GM23338 (cell line): ENCODE data around the gene PLA2G12A.

ENCODE experiments used
- CREB1 ChIP-seq: fragments of 250-450 bp; sonication (Bioruptor Pico); IDR thresholded peaks from 2 replicates; pipeline ENCODE4 v1.5.0; 2020; ENCODE audit warnings: low read depth, mild to moderate bottlenecking, moderate library complexity
- EZH2 ChIP-seq: fragments of 200-600 bp; sonication (generic); IDR thresholded peaks from one replicate; pipeline ENCODE4 v1.8.0; 2017; ENCODE audit warnings: antibody characterized with exemption, mild to moderate bottlenecking, low read depth; ENCODE audit not compliant: unreplicated experiment
- EZH2phosphoT487 ChIP-seq: fragments of 200-600 bp; sonication (generic); IDR thresholded peaks from one replicate; pipeline ENCODE4 v1.8.1; 2018; ENCODE audit warnings: antibody characterized with exemption; ENCODE audit not compliant: unreplicated experiment
- JUNB ChIP-seq: IDR thresholded peaks from one replicate; pipeline ENCODE4 v1.6.1; 2016; ENCODE audit warnings: antibody characterized with exemption; ENCODE audit not compliant: unreplicated experiment
- NANOG ChIP-seq: IDR thresholded peaks from 2 replicates; pipeline ENCODE4 v1.6.1; 2016; ENCODE audit warnings: antibody characterized with exemption, borderline replicate concordance
- POLR2AphosphoS5 ChIP-seq: IDR thresholded peaks from 2 replicates; pipeline ENCODE4 v1.6.1; 2016; ENCODE audit warnings: antibody characterized with exemption, low read depth
- STAT1 ChIP-seq: IDR thresholded peaks from one replicate; pipeline ENCODE4 v1.6.1; 2016; ENCODE audit warnings: antibody characterized with exemption; ENCODE audit not compliant: unreplicated experiment
- ZNF114 ChIP-seq: fragments of 250-450 bp; sonication (Bioruptor Pico); IDR thresholded peaks from 2 replicates; pipeline ENCODE4 v1.5.0; 2020; ENCODE audit warnings: mild to moderate bottlenecking, moderate library complexity
- TF ChIP-seq, protein P1 (sequence below), 2 experiments: fragments of 200-600 bp in 1 of 2; sonication (generic) in 1 of 2; conservative IDR thresholded peaks; 2 replicates each; pipeline versions ENCODE4 v1.5.1 to v1.6.1; 2016 to 2017; ENCODE audit warnings: antibody characterized with exemption in 2 of 2, low read depth in 2 of 2, mild to moderate bottlenecking in 2 of 2, moderate library complexity in 1 of 2
- TF ChIP-seq, protein P2 (sequence below): IDR thresholded peaks from one replicate; pipeline ENCODE4 v1.6.1; 2018; ENCODE audit warnings: antibody characterized with exemption; ENCODE audit not compliant: unreplicated experiment
- TF ChIP-seq, protein P3 (sequence below): IDR thresholded peaks from 2 replicates; pipeline ENCODE4 v1.6.1; 2016; ENCODE audit warnings: antibody characterized with exemption
- TF ChIP-seq, protein P4 (sequence below): fragments of 250-450 bp; sonication (Bioruptor Pico); IDR thresholded peaks from 2 replicates; pipeline ENCODE4 v1.5.0; 2020; ENCODE audit warnings: mild to moderate bottlenecking, moderate library complexity

DNA sequence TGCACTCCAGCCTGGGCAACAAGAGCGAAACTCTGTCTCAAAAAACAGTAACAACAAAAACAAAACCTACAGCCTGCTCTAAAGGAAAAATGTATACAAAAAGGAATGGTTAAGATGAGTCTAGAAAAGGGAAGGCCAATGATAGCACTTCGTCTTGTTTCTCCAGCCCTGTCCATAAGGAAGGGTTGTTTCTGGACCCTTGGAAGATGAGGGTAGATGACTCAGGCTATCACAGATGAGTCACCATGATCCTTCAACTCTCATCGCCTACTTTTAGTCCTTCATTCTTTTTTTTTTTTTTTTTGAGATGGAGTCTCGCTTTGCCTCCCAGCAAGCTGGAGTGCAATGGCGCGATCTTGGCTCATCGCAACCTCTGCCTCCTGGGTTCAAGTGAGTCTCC, 8.8 kb downstream of the PLA2G12A start:
- TF ChIP-seq, protein P1, sequence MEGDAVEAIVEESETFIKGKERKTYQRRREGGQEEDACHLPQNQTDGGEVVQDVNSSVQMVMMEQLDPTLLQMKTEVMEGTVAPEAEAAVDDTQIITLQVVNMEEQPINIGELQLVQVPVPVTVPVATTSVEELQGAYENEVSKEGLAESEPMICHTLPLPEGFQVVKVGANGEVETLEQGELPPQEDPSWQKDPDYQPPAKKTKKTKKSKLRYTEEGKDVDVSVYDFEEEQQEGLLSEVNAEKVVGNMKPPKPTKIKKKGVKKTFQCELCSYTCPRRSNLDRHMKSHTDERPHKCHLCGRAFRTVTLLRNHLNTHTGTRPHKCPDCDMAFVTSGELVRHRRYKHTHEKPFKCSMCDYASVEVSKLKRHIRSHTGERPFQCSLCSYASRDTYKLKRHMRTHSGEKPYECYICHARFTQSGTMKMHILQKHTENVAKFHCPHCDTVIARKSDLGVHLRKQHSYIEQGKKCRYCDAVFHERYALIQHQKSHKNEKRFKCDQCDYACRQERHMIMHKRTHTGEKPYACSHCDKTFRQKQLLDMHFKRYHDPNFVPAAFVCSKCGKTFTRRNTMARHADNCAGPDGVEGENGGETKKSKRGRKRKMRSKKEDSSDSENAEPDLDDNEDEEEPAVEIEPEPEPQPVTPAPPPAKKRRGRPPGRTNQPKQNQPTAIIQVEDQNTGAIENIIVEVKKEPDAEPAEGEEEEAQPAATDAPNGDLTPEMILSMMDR (conservative IDR thresholded peaks at IDR 0.05; ENCODE audit: low read depth in 2 of 2) = no peak
- TF ChIP-seq CREB1 (CRISPR knock-in tag) (no peak), ZNF114 (CRISPR knock-in tag) (no peak), EZH2phosphoT487 (no peak), POLR2AphosphoS5 (no peak), EZH2 (no peak), STAT1 (no peak), JUNB (no peak), NANOG (no peak)
- TF ChIP-seq, protein P2, sequence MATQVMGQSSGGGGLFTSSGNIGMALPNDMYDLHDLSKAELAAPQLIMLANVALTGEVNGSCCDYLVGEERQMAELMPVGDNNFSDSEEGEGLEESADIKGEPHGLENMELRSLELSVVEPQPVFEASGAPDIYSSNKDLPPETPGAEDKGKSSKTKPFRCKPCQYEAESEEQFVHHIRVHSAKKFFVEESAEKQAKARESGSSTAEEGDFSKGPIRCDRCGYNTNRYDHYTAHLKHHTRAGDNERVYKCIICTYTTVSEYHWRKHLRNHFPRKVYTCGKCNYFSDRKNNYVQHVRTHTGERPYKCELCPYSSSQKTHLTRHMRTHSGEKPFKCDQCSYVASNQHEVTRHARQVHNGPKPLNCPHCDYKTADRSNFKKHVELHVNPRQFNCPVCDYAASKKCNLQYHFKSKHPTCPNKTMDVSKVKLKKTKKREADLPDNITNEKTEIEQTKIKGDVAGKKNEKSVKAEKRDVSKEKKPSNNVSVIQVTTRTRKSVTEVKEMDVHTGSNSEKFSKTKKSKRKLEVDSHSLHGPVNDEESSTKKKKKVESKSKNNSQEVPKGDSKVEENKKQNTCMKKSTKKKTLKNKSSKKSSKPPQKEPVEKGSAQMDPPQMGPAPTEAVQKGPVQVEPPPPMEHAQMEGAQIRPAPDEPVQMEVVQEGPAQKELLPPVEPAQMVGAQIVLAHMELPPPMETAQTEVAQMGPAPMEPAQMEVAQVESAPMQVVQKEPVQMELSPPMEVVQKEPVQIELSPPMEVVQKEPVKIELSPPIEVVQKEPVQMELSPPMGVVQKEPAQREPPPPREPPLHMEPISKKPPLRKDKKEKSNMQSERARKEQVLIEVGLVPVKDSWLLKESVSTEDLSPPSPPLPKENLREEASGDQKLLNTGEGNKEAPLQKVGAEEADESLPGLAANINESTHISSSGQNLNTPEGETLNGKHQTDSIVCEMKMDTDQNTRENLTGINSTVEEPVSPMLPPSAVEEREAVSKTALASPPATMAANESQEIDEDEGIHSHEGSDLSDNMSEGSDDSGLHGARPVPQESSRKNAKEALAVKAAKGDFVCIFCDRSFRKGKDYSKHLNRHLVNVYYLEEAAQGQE = no peak
- TF ChIP-seq, protein P3, sequence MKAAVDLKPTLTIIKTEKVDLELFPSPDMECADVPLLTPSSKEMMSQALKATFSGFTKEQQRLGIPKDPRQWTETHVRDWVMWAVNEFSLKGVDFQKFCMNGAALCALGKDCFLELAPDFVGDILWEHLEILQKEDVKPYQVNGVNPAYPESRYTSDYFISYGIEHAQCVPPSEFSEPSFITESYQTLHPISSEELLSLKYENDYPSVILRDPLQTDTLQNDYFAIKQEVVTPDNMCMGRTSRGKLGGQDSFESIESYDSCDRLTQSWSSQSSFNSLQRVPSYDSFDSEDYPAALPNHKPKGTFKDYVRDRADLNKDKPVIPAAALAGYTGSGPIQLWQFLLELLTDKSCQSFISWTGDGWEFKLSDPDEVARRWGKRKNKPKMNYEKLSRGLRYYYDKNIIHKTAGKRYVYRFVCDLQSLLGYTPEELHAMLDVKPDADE = no peak
- TF ChIP-seq, protein P4, sequence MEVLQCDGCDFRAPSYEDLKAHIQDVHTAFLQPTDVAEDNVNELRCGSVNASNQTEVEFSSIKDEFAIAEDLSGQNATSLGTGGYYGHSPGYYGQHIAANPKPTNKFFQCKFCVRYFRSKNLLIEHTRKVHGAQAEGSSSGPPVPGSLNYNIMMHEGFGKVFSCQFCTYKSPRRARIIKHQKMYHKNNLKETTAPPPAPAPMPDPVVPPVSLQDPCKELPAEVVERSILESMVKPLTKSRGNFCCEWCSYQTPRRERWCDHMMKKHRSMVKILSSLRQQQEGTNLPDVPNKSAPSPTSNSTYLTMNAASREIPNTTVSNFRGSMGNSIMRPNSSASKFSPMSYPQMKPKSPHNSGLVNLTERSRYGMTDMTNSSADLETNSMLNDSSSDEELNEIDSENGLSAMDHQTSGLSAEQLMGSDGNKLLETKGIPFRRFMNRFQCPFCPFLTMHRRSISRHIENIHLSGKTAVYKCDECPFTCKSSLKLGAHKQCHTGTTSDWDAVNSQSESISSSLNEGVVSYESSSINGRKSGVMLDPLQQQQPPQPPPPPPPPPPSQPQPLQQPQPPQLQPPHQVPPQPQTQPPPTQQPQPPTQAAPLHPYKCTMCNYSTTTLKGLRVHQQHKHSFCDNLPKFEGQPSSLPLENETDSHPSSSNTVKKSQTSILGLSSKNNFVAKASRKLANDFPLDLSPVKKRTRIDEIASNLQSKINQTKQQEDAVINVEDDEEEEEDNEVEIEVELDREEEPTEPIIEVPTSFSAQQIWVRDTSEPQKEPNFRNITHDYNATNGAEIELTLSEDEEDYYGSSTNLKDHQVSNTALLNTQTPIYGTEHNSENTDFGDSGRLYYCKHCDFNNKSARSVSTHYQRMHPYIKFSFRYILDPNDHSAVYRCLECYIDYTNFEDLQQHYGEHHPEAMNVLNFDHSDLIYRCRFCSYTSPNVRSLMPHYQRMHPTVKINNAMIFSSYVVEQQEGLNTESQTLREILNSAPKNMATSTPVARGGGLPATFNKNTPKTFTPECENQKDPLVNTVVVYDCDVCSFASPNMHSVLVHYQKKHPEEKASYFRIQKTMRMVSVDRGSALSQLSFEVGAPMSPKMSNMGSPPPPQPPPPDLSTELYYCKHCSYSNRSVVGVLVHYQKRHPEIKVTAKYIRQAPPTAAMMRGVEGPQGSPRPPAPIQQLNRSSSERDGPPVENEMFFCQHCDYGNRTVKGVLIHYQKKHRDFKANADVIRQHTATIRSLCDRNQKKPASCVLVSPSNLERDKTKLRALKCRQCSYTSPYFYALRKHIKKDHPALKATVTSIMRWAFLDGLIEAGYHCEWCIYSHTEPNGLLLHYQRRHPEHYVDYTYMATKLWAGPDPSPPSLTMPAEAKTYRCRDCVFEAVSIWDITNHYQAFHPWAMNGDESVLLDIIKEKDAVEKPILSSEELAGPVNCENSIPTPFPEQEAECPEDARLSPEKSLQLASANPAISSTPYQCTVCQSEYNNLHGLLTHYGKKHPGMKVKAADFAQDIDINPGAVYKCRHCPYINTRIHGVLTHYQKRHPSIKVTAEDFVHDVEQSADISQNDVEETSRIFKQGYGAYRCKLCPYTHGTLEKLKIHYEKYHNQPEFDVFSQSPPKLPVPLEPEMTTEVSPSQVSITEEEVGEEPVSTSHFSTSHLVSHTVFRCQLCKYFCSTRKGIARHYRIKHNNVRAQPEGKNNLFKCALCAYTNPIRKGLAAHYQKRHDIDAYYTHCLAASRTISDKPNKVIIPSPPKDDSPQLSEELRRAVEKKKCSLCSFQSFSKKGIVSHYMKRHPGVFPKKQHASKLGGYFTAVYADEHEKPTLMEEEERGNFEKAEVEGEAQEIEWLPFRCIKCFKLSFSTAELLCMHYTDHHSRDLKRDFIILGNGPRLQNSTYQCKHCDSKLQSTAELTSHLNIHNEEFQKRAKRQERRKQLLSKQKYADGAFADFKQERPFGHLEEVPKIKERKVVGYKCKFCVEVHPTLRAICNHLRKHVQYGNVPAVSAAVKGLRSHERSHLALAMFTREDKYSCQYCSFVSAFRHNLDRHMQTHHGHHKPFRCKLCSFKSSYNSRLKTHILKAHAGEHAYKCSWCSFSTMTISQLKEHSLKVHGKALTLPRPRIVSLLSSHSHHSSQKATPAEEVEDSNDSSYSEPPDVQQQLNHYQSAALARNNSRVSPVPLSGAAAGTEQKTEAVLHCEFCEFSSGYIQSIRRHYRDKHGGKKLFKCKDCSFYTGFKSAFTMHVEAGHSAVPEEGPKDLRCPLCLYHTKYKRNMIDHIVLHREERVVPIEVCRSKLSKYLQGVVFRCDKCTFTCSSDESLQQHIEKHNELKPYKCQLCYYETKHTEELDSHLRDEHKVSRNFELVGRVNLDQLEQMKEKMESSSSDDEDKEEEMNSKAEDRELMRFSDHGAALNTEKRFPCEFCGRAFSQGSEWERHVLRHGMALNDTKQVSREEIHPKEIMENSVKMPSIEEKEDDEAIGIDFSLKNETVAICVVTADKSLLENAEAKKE (CRISPR knock-in tag) = no peak
